Measurements from ENCODE around the gene KCTD19.

GRCh38 chr16:67339453-67339852 lies 12.9 kb upstream of the KCTD19 start:
- TF ChIP-seq CTCF (IDR thresholded peaks at IDR 0.05), result no peak
- no peak for TF ChIP-seq EZH2 (IDR thresholded peaks at IDR 0.05; ENCODE audit: borderline replicate concordance, insufficient read depth, low read depth, low read length, poor library complexity, severe bottlenecking)

All from B cell (primary cell).